Measurements from ENCODE around the gene SLC37A2.
A peak's percentile ranks its signal among the peaks of the same experiment; 100 is the strongest.

Gene SLC37A2

DNA sequence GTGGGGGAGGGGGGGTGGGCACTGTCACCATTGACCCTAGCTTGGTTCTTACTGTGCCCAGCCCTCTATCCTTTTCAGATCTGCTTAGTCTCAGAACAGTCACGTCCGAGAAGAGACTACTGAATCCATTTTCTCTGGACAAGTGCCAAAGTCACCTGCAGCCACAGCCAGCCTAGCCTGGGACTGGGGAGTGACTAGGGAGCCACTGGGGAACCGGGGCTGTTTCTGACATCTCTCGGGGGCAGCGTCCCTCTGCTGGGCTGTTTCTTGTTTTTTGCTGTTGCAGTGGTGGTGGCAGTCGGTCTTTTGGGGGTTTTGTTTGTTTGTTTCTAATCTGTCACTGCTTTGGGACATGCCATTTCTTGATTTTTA lies 8.7 kb downstream of the SLC37A2 start:
- no peak for DNase-seq

DNA sequence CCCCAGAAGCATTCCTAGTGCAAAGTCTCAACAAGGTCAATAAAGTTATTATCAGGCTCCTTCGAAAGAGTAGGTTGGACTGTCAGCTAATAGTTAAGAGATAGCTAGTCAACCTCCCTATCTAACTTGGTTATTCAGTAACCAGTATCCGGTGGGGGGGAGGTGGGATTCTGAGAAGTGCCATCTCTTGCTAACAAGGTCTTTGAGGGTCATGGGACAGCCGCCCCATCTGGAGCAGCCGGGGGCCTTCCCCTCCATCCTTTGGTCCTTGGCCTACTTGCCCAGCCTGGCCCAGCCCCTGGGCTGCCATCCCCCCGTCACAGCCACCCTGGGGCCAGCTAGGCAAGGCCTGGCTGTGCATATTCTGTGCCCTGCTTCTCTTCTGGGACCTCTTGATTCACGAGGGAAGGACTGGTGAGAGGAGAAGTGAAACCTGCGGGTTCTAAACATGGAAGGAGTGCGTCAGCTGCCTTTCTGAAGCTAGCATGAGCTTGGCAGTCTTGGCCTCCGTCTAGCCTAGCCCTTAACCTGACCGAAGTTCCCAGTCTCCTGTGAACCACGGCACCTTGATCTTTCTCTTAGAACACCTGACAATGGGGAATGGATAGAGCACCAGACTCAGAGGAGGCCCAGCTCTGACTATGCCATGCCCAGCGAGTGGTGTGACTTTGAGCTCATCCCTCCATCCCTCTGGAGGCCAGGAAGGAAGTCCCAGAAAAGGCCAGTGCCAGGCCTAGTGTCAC lies 9.3 kb downstream of the SLC37A2 start:
- DNase-seq, result peak; percentile 16

DNA sequence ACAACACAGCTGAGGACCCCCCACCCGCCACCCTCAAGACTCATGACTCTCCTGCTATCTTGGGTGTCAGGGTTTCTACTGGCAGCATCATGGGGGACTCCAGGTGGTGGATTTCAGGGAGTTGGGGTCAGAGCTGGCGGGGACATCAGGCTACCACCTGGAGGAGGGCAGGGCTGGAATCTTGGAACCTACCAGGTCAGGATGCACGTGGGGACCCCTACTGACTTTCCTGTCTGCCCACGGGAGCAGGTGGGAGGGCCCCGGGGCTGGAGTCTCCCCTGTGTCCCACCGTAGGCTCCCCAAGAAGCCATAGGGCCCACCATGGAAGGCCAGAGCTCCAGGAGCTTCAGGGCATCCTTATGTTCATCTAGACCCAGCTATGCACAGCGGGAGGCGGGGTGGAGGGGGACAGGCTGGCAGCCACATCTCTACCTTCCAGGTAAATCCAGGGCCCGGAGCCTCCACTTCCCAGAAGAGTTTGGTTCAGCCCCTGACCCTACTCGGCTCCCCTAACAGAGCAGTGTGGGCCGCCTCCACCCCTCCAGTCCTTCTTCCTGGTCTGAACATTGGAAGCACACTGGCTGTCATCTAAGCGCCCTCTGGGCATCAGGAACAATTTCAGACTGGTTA lies 10.0 kb downstream of the SLC37A2 start:
- DNase-seq, result peak; percentile 15

DNA sequence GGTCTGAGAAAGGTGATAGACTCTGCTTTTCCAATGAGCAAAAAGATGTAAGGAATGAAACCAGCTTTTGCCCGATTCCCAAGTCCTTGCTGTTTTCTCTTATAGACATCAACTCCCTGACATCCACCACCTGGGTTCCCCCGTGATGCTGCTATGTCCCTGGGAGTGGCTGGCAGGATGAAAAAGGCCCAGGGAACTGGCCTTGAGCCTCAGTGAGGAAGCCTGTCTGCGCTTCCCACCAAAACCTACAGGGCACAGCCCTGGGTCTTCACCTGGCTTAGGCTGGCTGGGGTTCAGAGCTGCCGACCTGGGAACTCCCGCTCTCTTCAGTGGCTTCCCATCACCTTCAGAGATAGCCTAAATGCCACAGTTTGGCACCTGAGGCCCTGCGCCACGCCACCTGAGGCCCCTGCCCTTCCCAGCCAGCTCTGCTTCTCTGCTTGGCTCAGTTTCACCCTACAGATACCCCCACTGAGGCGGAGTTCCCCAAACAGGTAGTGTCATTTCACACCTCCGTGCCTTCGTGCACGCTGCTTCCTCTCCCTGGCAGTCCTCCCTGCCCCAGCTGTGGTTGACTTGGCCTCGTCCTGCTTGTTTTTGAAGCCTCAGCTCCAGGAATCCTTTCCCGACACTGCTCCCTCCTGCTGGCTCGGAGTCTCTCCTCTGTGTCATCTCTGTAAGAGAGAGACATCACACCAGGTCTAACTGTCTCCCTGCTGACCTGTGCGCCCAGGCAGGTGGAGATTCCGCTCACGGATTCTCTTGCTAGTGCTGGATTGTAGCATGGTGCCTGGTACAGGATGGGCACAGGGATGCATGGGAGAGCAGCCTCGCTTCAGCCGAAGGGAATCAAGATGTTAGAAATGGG lies 10.7 kb downstream of the SLC37A2 start:
- DNase-seq, result no peak

DNA sequence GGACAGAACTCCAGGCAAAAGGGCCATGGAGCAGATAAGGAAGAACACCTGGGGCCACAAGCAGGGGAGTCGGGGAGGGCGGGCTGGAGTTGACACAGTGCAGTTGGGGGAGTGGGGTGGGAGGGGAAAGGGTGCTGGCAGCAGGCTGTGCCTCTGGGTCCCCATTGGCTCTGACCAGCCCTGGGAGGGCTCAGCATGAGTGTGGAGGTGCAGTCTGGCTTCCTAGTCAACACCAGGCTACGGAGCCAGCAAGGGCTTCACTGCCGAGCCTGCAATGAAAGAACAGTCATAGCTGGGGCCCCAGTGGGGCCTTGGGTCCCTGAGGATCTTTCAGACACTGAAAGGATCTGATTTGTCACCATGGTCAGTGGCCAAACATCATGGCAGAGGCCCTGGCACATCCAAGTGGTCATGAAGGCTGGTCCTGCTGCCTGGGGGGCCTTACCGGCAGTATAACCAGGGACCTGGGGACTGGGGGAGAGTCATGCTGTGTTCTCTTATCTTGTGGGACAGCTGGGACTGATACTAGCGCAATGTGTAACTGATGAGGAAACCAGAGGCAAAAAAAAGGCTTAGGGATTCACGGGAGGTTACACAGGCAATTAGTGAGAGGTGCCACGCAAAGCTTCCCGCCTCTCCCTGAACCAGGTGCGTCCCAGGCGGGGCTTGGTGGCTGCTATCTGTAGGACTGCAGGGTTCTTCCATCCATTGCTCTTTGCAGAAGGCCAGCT lies 11.6 kb downstream of the SLC37A2 start:
- peak; percentile 16 for DNase-seq

DNA sequence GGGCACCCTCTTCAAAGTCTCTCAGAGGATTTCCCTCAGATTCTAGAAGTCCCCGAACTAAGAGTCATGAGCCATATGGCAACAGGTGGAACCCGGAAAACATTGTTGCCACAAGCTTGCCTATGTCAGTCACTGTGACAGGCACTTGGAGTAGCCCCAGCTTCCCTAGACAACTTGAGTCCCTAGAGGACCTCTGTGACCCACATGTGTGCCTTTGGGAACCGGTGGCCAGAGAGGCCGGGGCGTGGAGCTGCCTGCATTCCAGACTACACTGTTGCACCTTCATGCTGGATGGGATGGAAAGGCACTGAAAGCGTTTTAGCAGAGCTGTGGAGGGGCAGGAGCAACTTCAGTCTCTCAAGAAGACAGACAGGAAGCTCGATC lies 12.1 kb downstream of the SLC37A2 start:
- DNase-seq, result peak; percentile 18

DNA sequence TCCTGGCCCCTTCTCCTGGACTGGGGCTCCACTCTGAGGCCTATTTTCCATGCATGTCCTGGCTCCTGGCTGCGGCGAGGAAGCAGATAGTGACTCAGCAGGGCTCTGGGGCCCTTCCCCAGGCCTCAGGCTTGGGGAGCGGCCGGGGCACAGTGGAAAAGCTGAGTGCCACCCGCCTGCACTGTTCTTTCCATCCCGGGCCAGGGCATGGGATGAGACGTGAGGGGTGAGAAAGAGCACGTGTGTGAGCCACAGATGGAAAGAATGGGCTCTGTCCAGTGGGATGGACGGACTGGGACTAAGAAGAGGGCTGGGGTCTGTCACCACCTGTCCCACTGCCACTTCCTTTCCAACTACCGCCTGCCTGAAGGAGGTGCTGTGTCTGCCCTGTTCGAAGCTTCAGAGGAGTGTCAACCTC lies 12.8 kb downstream of the SLC37A2 start:
- peak; percentile 33 for DNase-seq

DNA sequence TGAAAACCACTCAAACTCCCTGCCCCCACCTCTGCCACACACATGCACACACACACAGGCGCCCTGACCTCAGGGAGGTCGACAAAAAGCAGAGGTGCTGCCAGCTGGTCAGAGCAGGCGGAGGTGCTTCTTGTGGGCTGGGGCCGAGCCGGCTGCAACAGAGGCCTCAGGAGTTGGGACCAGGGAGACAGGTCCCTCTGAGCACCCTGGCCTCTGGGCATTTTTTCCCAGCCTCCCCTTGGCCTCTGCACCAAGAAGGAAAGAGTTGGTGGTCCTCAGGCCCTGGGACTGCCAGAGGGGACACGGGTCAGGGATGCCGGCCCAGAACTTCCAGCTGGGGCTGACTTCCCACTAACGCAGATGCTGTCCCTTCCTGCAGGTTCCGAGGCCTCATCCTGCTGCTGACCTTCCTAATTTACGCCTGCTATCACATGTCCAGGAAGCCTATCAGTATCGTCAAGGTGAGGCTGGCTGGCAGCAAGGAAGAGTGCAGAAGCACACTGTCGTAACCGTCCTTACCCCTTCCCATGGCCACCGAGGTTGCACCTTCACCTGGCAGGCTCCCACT lies 13.4 kb downstream of the SLC37A2 start:
- no peak for DNase-seq

DNA sequence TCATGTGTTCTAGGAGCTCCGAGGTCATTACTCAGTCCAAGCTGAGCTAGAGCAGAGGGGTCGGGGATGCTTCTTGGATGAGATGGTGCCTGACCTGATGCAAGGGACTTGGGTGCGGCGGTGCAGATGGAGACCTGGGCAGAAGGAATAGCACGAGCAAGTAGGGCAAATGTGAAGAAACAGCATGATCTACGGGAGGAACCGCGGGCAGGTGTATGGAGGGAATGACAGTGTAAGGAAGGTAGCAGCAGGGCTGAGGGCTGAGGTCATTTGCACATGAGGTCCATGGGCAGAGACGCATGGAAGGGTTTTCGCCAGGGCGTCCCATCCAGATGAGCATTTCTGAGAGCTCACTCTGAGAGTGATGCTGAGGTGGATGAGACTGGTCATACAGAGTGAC lies 14.9 kb downstream of the SLC37A2 start:
- DNase-seq, result no peak

DNA sequence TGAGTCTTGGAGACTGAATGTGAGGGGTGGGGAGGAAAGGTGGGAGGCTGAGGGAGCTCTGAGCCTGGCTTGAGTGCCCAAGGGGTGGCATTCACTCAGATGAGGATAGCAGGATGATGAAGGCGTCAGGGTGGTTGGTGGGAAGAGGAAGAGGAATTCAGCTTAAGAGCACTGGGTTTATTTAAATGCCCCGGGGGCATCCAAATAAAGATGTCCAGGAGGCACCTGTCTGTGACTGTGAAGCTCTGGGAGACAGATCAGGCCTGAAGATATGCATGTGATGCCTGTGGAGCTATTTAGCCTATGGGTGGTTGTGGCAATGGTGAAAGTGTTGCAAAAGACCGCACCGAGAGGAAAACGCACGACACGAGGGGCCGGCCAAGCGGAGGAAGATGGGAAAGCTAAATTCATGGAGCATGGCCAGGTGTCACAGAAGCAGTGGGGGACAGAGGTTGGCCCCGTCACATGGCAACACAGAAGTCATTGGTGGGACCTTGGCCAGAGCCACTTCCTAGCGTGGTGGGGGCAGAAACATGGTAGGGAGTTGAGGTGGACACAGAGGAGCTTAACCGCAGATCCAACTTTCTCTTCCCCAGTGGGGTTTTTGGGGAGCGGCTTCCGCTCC lies 15.5 kb downstream of the SLC37A2 start:
- DNase-seq, result no peak

DNA sequence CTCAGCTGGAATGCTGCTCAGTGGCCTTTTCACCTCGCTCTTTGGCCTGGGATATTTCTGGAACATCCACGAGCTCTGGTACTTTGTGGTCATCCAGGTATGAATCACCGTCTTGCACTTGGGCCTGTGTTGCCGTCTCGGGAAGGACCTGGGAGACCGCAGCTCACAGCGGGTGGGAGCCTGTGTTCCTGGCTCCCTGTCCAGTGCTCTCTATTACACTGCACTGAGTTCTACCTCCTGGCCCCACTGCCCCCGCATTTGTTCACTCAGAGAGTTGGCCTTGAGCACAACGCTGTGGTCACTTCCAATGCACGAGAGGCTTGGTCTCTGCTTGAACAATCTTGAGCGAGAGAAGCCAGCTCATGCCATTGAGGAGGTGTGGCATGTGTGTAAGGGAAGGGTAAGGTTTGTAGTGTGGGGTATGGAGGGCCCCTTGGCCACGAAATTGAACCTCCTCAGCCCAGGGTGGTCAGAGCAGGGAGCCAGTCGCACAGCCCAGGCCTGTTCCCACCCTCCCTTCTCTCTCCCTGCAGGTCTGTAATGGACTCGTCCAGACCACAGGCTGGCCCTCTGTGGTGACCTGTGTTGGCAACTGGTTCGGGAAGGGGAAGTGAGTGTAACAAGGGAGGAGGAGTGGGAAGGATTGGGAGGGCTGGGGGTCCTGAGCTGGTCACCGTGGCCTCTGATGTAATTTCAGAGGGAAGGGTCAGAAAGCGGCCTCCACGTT lies 16.2 kb downstream of the SLC37A2 start:
- DNase-seq, result peak; percentile 18

DNA sequence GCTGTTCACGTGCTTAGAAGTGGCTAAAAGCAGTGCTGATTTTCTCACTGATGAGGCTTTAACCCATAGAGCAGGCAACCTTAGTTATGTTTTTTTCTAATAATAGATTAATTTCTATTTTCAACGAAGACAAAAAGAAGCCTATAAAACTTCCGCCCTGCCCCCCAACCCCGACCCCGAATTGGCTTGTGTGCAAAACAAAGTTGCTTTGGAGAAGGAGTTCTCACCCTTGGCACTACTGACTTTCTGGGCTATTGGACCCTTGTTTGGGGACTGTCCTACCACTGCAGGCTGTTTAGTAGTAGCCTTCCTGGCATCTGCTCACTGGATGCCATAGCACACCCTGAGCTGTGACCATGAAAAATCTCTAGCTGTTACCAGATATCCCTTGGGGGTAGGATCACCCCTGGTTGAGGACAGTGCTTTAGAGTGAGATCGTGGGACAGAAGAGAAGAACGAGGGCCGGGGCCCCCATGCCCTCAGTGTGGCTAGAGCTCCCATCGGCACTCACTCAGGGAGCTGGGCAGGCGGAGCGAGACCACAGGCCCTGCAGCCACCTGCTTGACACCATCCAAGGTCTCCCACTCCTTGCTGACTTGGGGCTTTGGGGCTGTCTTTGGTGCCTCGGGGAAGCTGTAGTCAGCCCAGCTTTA lies 16.9 kb downstream of the SLC37A2 start:
- no peak for DNase-seq

DNA sequence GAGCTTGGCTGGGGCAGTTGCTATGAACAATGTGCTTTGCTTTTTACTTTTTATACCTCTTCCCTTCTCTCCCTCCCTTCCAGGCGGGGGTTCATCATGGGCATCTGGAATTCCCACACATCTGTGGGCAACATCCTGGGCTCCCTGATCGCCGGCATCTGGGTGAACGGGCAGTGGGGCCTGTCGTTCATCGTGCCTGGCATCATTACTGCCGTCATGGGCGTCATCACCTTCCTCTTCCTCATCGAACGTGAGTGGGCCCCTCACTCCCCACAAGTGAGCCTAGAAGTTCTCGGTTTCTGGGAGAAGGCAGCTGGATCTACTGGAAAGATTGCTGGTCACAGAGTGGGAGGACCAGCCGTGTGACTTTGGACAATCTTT lies 17.4 kb downstream of the SLC37A2 start:
- no peak for DNase-seq

DNA sequence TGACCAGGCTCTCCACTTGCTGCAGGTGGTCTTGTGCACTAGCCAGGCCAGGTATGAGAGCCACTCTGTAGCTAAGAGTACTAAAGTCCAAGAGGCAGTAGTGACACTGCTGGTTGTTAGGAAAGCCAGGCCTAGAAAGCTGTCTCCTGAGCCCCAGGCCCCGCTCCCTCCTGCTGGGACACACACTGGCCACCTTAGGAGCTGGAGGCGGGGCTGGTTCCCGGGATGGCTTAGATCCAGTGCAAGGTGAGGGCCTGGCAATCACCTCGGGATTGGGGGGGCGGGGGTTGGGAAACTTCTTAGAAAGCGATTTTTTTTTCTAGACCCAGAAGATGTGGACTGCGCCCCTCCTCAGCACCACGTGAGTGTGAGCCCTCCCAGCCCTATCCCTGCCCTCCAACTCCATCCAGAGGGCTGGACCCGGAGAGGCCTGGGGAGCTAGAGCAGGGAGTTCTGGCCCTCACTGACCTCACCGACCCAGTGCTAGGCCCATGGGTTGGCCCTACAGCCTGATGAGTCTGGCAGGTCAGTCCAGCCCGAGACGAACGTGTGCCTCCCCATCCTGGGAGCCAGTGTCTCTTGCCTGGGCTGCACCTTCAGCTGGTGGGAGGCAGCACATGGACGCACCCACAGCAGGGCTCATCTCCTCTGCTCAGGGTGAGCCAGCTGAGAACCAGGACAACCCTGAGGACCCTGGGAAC lies 18.1 kb downstream of the SLC37A2 start:
- DNase-seq, result peak; percentile 16

DNA sequence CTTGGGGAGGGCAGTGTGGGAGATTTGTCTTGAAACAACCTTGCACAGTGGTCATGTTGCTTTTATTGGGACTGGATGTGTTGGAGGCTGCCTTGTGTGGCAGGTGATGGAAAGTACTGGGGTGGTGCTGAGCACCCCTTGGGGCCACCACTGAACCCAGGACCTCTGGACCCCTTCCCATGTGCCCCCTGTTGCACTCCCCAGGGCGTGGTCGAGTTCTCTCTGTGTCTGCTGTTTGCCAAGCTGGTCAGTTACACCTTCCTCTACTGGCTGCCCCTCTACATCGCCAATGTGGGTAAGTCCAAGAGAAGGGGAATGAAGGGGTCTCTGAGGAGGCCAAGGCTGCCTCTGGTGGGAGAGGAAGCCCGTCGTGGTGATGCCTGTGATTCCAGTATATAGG lies 18.9 kb downstream of the SLC37A2 start:
- DNase-seq, result no peak

DNA sequence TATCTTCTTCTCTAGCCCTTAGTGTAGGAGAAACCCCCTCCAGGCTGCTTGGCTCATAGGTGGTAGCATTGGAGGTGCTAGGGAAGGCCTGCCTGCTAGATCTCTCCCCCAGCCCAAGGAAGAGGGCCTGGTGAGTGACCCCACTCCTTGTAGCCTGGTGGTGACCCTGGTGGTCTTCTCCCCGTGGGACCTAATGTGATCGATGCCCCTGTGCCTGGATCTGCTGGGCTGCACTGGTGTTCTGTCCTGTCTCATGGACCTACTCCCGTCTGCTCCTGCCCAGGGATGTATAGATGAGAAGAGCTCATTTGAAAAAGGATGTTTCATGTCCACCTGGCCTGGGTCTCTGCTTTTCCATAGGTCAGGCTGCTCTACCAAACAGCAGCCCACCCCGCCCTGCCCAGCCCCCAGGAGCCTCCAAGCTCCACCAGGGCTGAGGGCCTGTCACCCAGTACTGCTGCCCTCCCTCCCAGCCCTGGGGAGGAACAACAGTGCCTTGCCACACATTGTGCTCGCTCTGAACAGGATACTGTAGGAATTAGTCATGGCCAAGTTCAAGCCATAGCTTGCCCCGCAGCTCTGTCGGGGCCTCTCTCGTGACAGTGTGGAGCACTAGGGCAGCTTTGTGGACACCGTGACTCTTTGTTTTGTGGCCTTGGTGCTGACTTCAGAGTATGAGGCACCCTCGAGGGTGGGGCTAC lies 19.7 kb downstream of the SLC37A2 start:
- no peak for DNase-seq

DNA sequence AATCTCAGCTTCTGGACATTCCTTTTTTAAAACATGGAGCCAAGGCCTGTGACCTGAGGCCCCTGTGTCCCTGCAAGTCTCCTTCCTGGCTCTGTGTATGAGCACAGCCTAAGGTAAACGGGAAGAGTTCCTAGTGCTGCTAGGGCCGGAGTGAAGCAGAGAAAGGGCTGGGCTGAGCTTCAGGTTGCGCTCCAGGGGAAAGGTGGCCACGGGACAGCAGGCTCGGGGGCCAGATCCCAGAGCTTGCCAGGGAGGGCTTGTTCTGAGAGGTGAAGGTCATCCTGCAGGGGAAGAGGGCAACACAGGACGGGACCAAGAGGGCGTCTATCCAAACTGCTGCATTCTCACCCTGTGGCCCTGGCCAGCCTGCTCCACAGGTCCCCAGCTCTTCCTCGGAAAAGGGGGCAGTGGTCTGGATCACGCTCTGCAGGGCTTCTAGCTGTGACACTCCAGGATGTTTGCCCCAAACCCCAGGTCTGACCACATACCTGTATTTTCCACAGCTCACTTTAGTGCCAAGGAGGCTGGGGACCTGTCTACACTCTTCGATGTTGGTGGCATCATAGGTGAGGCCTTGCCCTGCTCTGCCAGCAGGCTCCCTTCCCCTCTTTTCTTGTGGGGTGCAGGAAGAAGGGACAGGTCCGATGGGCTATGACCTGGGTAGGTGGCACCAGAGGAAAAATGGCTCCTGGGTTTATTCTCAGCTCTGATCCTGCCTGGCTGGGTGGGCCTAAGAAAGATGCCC lies 20.4 kb downstream of the SLC37A2 start:
- no peak for DNase-seq

DNA sequence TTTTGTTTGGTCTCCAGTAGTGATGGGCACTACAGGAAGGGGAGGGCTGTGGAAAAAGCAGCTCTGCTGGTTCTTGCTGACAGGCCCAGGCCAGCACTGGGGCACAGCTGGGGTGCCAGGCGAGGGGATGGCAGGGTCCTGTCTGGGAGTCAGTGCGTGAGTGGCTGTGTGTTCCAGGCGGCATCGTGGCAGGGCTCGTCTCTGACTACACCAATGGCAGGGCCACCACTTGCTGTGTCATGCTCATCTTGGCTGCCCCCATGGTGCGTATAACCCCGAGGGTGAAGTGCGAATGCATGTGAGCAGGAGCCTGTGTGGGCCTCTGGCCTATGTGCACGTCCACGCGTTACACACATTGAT lies 20.9 kb downstream of the SLC37A2 start:
- no peak for DNase-seq

DNA sequence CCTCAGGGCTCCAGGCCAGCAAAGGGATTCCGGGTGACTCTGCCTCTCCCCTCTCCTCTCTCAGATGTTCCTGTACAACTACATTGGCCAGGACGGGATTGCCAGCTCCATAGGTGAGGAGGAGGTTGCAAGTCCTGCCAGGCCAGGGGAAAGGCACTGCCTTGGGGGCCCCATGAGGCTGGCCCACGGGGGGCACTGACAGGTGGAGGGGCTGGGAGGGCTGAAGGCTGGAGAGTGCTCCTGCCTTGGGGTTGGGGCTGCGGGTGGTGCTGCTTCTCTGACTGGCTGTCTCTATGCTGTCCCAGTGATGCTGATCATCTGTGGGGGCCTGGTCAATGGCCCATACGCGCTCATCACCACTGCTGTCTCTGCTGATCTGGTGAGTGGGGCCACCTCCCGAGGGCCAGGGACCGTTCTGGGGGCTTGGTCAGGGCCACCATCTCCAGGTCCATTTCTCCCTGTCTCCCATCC lies 21.7 kb downstream of the SLC37A2 start:
- no peak for DNase-seq

Measured in right hindlimb (tissue), 1 donor.